GM18951 (cell line): ENCODE measurements around the gene CNPY3.

Experiments used
- POLR2A ChIP-seq: IDR thresholded peaks from 4 replicates; pipeline ENCODE4 v1.6.1; 2011; ENCODE audit warnings: mild to moderate bottlenecking; ENCODE audit not compliant: insufficient read length, insufficient read depth; ENCODE audit errors: extremely low read depth
- in situ Hi-C: fragments of 300-500 bp; cut with MboI; formaldehyde crosslinking; loops from one replicate; pipeline ENCODE4 v1.12.0; 2022; ENCODE audit warnings: low sequenced_read_pairs, mixed read lengths, inconsistent platforms; ENCODE audit not compliant: unreplicated experiment

The CNPY3 gene

DNA sequence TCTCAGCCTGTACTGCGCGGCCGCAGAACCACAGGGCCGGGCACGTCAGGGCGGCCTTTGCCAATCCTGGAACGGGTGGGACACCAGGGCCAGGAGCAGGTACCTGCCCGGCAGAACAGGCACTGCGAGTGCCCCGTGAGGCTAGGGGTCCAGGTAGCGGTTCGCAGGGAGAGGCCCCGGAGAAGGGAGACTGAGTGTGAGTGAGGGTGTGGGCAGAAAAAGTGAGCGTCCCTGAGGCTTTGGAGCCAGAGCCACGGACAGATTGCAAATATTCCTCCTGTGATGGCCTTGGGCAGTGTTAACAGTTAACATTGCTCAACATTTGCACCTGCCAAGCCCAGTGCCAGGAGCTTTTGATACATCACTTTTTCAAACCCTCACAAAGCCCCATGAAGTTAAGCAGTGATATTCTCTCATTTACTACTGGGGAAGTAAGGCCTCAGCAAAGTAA is 31.8 kb downstream of the CNPY3 start:
- in situ Hi-C loops: no loop called here
- no peak for TF ChIP-seq POLR2A

- in situ Hi-C loops: no loop called here
These were observed 32.8 kb downstream of the CNPY3 start for GRCh38 chr6:42962096-42962495.

GRCh38 chr6:42962502-42963178 is 33.4 kb downstream of the CNPY3 start:
- in situ Hi-C loops: no loop called here
- TF ChIP-seq POLR2A: no peak

More at GRCh38 chr6:42962096-42962495, 32.8 kb downstream of the CNPY3 start:
- no peak for TF ChIP-seq POLR2A

DNA sequence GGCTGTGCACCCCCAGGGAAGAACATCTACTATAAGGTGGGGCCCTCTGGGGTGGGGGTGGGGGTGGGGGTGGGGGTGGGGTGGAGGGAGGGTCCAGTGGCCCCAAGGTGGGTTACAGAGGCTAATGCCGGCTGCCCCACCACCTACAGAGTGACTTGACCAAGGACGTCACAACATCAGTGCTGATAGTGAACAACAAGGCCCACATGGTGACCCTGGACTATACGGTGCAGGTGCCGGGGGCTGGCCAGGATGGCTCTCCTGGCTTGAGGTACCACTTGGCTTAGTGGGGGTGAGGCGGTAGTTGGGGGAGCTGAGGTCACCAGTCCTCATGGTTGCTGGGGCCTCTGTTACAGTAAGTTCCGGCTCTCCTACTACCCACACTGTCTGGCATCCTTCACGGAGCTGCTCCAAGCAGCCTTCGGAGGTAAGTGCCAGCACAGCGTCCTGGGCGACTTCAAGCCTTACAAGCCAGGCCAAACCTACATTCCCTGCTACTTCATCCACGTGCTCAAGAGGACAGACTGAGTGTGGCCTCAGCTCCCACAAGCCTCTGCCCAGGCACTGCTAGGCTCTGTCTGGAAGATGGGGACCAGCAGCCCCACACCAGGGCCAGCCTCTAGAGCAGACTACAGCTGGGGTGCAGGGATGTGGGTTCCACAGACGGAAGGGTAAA is 34.0 kb downstream of the CNPY3 start:
- no peak for TF ChIP-seq POLR2A
- in situ Hi-C loops: no loop called here

GRCh38 chr6:42963855-42964605 is 34.8 kb downstream of the CNPY3 start:
- no peak for TF ChIP-seq POLR2A
- in situ Hi-C loops: no loop called here

GRCh38 chr6:42966571-42966970 is 37.3 kb downstream of the CNPY3 start:
- in situ Hi-C loops: no loop called here

DNA sequence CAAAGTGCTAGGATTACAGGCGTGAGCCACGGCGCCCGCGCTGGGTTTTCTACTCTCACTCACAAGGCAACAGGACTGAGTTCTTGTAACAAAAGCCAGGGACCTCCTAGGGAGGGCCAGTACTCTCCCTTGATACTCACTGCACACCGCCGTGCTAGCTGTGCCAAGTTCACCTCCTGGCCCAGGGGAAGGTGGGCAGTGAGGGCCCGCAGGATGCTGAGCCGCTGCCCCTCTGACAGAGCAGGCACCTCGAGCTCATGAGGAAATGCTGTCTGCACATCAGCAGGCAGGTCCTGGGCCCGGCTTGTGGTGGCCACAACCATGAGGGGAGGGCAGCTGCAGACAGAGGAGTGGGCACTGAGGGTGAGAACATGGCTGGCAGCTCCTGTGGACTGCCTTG is 37.9 kb downstream of the CNPY3 start:
- no peak for TF ChIP-seq POLR2A
- in situ Hi-C loops: no loop called here

More at GRCh38 chr6:42966571-42966970, 37.3 kb downstream of the CNPY3 start:
- TF ChIP-seq POLR2A: no peak

- in situ Hi-C loops: no loop called here
- no peak for TF ChIP-seq POLR2A
These were observed 38.9 kb downstream of the CNPY3 start for GRCh38 chr6:42968126-42968701.

- in situ Hi-C loops: no loop called here
These were observed 39.5 kb downstream of the CNPY3 start for GRCh38 chr6:42968783-42969182.

GRCh38 chr6:42969431-42969830 is 40.2 kb downstream of the CNPY3 start:
- in situ Hi-C loops: no loop called here
- TF ChIP-seq POLR2A: no peak

More at GRCh38 chr6:42968783-42969182, 39.5 kb downstream of the CNPY3 start:
- no peak for TF ChIP-seq POLR2A

DNA sequence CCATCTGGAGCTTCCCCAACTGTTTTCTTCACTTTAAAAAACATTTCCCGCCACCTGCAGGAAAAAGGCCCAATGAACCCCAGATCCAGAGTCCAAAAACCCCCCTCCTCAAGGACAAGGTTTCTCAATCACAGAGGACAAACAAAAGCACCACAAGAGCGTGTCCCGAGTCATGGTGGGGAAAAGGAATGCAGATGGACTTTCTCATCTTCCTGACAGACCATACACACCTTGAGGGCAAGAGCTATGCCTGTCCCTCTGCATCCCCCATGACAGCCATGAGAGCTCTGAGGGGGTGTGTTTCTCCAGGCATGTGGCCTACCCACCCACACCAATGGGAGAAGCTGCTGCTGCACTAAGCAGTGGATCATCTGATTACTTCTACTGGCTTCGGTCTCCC is 40.7 kb downstream of the CNPY3 start:
- in situ Hi-C loops: no loop called here
- no peak for TF ChIP-seq POLR2A

- in situ Hi-C loops: no loop called here
- no peak for TF ChIP-seq POLR2A
These were observed 41.8 kb downstream of the CNPY3 start for GRCh38 chr6:42970871-42971612.

DNA sequence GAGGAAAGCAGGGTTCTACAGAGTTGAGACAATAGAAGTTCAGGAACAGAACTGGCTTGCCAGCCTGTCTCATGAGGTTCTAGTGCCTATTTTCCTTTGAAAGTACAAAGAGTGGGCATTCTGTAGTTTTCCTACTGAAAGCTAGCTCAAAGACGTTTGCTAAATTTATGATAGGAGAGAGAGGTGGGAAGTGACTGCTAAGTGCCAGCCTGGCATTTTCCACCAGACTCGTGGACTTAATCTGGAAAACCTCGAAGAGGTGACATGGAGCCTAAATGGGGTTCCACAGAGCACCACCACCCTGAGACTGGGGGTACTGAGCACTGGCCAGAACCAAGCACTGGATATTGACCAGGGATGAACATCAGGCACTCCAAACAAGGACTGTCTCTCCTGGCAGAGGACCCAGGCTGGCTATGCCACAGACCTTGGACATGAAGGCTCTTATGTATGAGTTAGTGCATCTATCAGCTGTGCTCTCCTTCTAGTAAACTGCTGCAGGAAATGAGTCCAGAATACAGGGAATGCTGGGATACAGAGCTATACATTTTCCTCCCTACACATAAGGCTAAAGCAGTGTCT is 42.6 kb downstream of the CNPY3 start:
- TF ChIP-seq POLR2A: no peak
- in situ Hi-C loops: no loop called here

DNA sequence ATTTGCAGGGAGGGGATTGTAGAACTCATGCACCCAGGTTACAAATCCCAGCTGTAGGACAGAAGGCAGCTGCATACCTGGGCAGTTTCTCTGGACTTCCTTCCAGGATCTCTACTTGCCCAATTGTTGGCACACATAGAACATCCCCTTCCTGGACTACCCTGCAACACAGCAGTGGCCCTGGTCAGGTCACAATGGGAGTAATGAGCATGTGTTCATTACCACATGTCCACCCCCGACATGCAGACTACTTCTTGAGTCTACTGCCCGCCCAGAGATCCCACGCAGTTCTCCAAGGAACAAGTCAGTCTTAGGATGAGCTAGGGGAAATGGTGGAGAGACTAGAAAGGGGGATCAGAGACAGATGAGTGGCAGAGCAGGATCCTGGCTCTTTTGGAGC is 44.6 kb downstream of the CNPY3 start:
- no peak for TF ChIP-seq POLR2A
- in situ Hi-C loops: no loop called here
